Hepatocyte (in vitro differentiated cells): ENCODE data around the gene MORC1. TPM values are rescaled to one million over a fixed set of nuclear protein-coding genes. Genes with fewer than 3 reads are reported as not detected.
"Not testable (repeated sequence)": the region's sequence is repeated elsewhere in the genome, so short reads cannot be mapped to it uniquely, and the experiment has no call there.

Experiments used
- DNase-seq: peaks from one replicate; pipeline ENCODE4 v3.0.0-alpha.2; 2016; ENCODE audit warnings: low spot score
- H2AFZ ChIP-seq: fragments of 200-600 bp; sonication (generic); 2 replicates; pipeline ENCODE4 v1.6.0; 2016; ENCODE audit warnings: antibody characterized with exemption, mild to moderate bottlenecking
- H3K27ac ChIP-seq: fragments of 200-600 bp; sonication (generic); 2 replicates; pipeline ENCODE4 v1.5.1; 2016; ENCODE audit warnings: mild to moderate bottlenecking
- H3K27me3 ChIP-seq: fragments of 200-600 bp; sonication (generic); 2 replicates; pipeline ENCODE4 v1.6.1; 2016
- H3K36me3 ChIP-seq: fragments of 200-600 bp; sonication (generic); replicated peaks from 2 replicates; pipeline ENCODE4 v1.5.1; 2016; ENCODE audit warnings: low read depth; ENCODE audit not compliant: insufficient read depth
- H3K4me1 ChIP-seq: fragments of 200-600 bp; sonication (generic); 2 replicates; pipeline ENCODE4 v1.5.1; 2016; ENCODE audit warnings: mild to moderate bottlenecking, moderate library complexity; ENCODE audit not compliant: insufficient read depth
- H3K4me2 ChIP-seq: fragments of 200-600 bp; sonication (generic); 2 replicates; pipeline ENCODE4 v1.6.0; 2016
- H3K4me3 ChIP-seq: fragments of 200-600 bp; sonication (generic); 2 replicates; pipeline ENCODE4 v1.5.1; 2016; ENCODE audit warnings: mild to moderate bottlenecking
- H3K79me2 ChIP-seq: fragments of 200-600 bp; sonication (generic); 2 replicates; pipeline ENCODE4 v1.6.0; 2017; ENCODE audit warnings: mild to moderate bottlenecking
- H3K9me2 ChIP-seq: fragments of 200-600 bp; sonication (generic); replicated peaks from 2 replicates; pipeline ENCODE4 v1.6.0; 2017; ENCODE audit warnings: mild to moderate bottlenecking; ENCODE audit not compliant: insufficient read depth
- H3K9me3 ChIP-seq: fragments of 200-600 bp; sonication (generic); 2 replicates; pipeline ENCODE4 v1.5.1; 2016; ENCODE audit warnings: low read depth, mild to moderate bottlenecking
- H4K20me1 ChIP-seq: fragments of 200-600 bp; sonication (generic); 2 replicates; pipeline ENCODE4 v1.6.0; 2016; ENCODE audit warnings: mild to moderate bottlenecking; ENCODE audit not compliant: insufficient read depth, poor library complexity, severe bottlenecking
- CTCF ChIP-seq: fragments of 200-600 bp; sonication (generic); IDR thresholded peaks from 2 replicates; pipeline ENCODE4 v1.5.1; 2016; ENCODE audit warnings: antibody characterized with exemption, mild to moderate bottlenecking; ENCODE audit not compliant: poor library complexity
- EZH2 ChIP-seq: fragments of 200-600 bp; sonication (generic); IDR thresholded peaks from 2 replicates; pipeline ENCODE4 v1.6.1; 2016; ENCODE audit warnings: antibody characterized with exemption, mild to moderate bottlenecking, borderline replicate concordance
- EZH2phosphoT487 ChIP-seq: fragments of 200-600 bp; sonication (generic); IDR thresholded peaks from one replicate; pipeline ENCODE4 v1.6.1; 2018; ENCODE audit warnings: antibody characterized with exemption, mild to moderate bottlenecking, low read depth, moderate library complexity; ENCODE audit not compliant: unreplicated experiment, severe bottlenecking
- WGBS: methylation state at CpG from one replicate; pipeline ENCODE4 v1.1.6; 2016; ENCODE audit warnings: low lambda C conversion rate; ENCODE audit errors: missing lambda C conversion rate; 5-methylcytosine and 5-hydroxymethylcytosine counted together
- polyA plus RNA-seq: library from polyadenylated mRNA; unstranded; fragments of >200 nt; fragmentation: Nextera tagmentation; extraction: Ambion mirVana; gene quantifications from 2 replicates; pipeline ENCODE4 v1.2.1, GENCODE V29; 2016
- total RNA-seq: library from RNA; depleted of rRNA; stranded (reverse); fragments of >200 nt; gene quantifications from 2 replicates; pipeline ENCODE4 v1.2.3, GENCODE V29; 2014

The MORC1 gene
- total and polyA plus RNA-seq, 2 experiments from 2014 or later, result 2.8 to 6.7 TPM

DNA sequence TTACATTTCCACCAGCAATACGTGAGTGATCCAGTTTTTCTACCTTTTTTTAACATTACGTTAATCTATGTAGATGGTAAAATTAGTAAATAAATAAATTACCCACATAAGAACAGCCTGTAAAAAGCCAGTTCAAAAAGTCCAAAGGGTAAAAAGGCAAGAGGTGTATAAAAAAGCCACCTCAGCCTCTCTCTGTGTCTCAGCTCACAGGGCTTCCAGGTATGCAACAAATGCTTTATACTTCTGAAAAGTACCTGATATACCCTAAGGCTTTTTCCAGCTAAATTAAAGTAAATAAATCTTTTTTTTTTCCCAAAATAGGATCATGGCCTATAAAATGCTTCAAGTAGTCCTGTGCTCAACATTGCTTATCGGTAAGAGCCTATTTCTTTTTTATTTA lies 18.6 kb upstream of the MORC1 start, which contains the start of gene C3orf85:
Gene C3orf85, plus strand, starts transcription at position 197 of the 400 bp plus-strand sequence. Its CDS starts 129 bp downstream, at position 326.
- peaks cover 9% of the 10 kb centered on the region for H3K4me1 ChIP-seq
- no peaks in the 10 kb centered on the region for H3K9me3 ChIP-seq
- TF ChIP-seq EZH2, result no peak
- no peak for TF ChIP-seq EZH2phosphoT487
- no peak for TF ChIP-seq CTCF
- H4K20me1 ChIP-seq, result no peaks in the 10 kb centered on the region
- DNase-seq, result peak; percentile 31
- no peaks in the 10 kb centered on the region for H3K36me3 ChIP-seq
- H3K27me3 ChIP-seq, result no peaks in the 10 kb centered on the region
- H3K4me3 ChIP-seq, result peak within 1 kb of the TSS; percentile 12
- H3K27ac ChIP-seq, result peak within 1 kb of the TSS; percentile 54
- peak within 1 kb of the TSS; percentile 65 for H3K4me2 ChIP-seq
- WGBS, result 55% methylated on average over 3 of the region's 3 CpGs
- H3K9me2 ChIP-seq, result no peaks in the 10 kb centered on the region
- H3K79me2 ChIP-seq, result no peaks in the 10 kb centered on the region
- no peak within 1 kb of the TSS for H2AFZ ChIP-seq

GRCh38 chr3:109133474-109133816 lies 15.5 kb upstream of the MORC1 start:
- H3K27me3 ChIP-seq, H3K4me3 ChIP-seq: not testable (repeated sequence)
- H3K4me2 ChIP-seq, result peak overlapping the region; percentile 60

DNA sequence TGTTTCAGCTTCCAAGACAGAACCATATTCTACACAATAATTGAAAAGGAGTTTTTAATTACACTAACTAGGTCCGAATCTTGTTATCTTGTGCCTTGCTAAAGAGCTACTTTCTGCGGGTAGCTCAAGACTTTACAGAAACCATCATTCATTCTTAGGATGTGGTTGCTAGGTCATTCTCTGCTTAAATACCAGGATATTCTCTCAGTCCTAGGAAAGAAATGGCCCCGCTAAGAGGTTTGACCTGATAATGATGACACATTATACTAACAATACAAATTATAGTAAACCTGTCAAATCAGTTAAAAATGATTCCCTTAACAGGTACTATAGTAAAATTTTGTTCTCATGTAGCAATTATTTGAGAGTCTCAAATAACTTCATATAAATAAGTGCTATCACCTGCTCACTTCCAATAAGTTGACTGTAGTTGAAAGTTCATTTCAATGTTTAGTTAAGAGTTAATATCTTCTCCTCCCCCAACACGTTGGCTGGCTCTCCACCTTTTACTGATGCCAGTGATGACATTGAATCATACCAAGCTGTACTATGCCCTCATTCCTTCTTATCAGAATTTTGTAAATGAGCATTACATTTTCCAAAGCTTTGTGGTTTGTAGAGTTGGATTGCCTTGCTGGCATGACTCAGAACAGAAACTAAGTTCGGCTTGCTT lies 15.0 kb upstream of the MORC1 start:
- Histone ChIP-seq H3K27me3 (no peaks in the 10 kb centered on the region), H3K36me3 (no peaks in the 10 kb centered on the region), H3K4me1 (peaks cover 9% of the 10 kb centered on the region), H3K4me2 (no peak overlapping the region), H4K20me1 (no peaks in the 10 kb centered on the region), H3K4me3 (no peak overlapping the region), H3K27ac (peak overlapping the region; percentile 54), H3K79me2 (no peaks in the 10 kb centered on the region), H3K9me3 (no peaks in the 10 kb centered on the region), H3K9me2 (no peaks in the 10 kb centered on the region), H2AFZ (no peak overlapping the region)
- DNase-seq, result peak; percentile 61
- WGBS, result 68% methylated on average over 5 of the region's 5 CpGs
- TF ChIP-seq EZH2phosphoT487 (no peak), CTCF (no peak), EZH2 (no peak)

More at GRCh38 chr3:109133474-109133816, 15.5 kb upstream of the MORC1 start:
- not testable (repeated sequence) for H4K20me1 ChIP-seq, H2AFZ ChIP-seq, H3K4me1 ChIP-seq, H3K9me3 ChIP-seq, DNase-seq, H3K79me2 ChIP-seq, H3K36me3 ChIP-seq, H3K9me2 ChIP-seq
- 75% methylated on average over 4 of the region's 5 CpGs for WGBS
- peak overlapping the region; percentile 75 for H3K27ac ChIP-seq

GRCh38 chr3:109131276-109131675 lies 13.3 kb upstream of the MORC1 start:
- Histone ChIP-seq H3K9me3 (no peaks in the 10 kb centered on the region), H3K79me2 (no peaks in the 10 kb centered on the region), H2AFZ (no peak overlapping the region), H3K4me2 (no peak overlapping the region), H3K4me3 (no peak overlapping the region), H3K9me2 (no peaks in the 10 kb centered on the region), H3K36me3 (no peaks in the 10 kb centered on the region), H3K27me3 (no peaks in the 10 kb centered on the region), H3K27ac (no peak overlapping the region), H4K20me1 (no peaks in the 10 kb centered on the region), H3K4me1 (peaks cover 9% of the 10 kb centered on the region)
- WGBS, result 52% methylated on average over 4 of the region's 4 CpGs
- DNase-seq, result no peak
- TF ChIP-seq EZH2 (no peak), CTCF (no peak), EZH2phosphoT487 (no peak)
